ENCODE data around the gene CDK5RAP3.

CDK5RAP3 gene

DNA sequence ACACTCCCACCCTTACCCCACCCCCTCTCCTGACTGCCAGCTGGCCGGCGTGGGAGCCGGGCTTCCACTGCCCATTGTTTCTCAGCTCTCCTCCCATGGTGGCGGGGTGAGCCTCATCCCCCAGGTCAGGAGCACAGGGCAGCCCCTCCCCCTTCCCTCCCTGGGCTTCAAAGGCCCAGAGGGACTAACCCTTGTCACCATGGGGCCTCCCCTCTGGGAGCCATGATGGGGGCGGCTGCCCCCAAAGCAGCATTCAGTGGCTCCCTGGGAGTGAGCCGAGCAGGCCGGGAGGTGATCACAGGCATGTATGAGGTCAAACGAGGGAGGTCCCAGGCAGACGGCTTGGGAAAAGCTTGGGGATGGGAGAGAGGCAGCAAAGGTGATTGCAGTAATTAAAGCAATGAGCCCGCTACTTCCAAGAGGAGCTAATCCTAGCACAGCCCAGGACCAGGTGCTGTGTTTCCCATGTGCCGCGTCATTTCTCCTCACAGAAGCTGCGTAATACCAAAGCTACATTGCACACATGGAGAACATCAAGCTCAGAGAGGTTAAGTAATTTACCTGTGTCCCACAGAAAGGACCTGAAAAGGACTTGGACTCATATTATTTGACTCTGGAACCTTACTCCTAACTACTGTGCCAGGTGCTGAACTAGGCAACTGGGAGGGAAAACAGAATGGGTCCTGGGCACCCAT, 24.5 kb downstream of the CDK5RAP3 start:
- Histone ChIP-seq H4K20me1 (ENCODE audit: insufficient read depth) (no peaks in the 10 kb centered on the region), H3K4me1 (ENCODE audit: low read depth, poor library complexity, severe bottlenecking) (peaks cover 9% of the 10 kb centered on the region), H3K27ac (no peak overlapping the region), H3K4me2 (no peak overlapping the region), H3K9ac (no peak overlapping the region), H3K4me3 (IDR thresholded peaks at IDR 0.05; ENCODE audit: insufficient read depth, low read depth, low read length) (no peak overlapping the region), H3K36me3 (ENCODE audit: insufficient read depth) (no peaks in the 10 kb centered on the region), H3K27me3 (ENCODE audit: insufficient read depth, low read depth) (no peaks in the 10 kb centered on the region), H3K79me2 (ENCODE audit: insufficient read depth, low read depth) (no peaks in the 10 kb centered on the region), H2AFZ (ENCODE audit: low read depth) (no peak overlapping the region)
- TF ChIP-seq, protein P1, sequence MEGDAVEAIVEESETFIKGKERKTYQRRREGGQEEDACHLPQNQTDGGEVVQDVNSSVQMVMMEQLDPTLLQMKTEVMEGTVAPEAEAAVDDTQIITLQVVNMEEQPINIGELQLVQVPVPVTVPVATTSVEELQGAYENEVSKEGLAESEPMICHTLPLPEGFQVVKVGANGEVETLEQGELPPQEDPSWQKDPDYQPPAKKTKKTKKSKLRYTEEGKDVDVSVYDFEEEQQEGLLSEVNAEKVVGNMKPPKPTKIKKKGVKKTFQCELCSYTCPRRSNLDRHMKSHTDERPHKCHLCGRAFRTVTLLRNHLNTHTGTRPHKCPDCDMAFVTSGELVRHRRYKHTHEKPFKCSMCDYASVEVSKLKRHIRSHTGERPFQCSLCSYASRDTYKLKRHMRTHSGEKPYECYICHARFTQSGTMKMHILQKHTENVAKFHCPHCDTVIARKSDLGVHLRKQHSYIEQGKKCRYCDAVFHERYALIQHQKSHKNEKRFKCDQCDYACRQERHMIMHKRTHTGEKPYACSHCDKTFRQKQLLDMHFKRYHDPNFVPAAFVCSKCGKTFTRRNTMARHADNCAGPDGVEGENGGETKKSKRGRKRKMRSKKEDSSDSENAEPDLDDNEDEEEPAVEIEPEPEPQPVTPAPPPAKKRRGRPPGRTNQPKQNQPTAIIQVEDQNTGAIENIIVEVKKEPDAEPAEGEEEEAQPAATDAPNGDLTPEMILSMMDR (conservative IDR thresholded peaks at IDR 0.05; ENCODE audit: low read depth, low read length): no peak

DNA sequence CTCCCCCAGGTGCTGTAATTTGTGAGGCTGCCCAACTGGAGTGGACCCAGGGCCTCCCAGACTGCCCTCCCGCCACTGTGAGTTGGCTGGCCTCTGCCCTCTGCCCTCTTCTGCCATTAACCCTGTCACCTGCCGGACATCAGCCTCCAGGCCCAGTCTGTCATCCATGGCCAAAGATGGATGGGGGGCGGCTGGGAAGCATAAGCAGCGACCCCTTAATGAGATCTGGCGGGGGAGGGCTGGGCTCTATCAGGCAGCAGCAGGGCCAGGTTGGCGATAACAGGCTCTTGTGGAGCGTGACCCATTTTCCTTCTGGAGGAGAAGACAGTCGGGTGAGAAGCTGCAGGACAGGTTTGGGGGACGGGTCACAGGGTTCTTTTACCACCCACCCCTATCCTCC, 25.3 kb downstream of the CDK5RAP3 start:
- H3K4me3 ChIP-seq (IDR thresholded peaks at IDR 0.05; ENCODE audit: insufficient read depth, low read depth, low read length): no peak overlapping the region
- no peak overlapping the region for H3K4me2 ChIP-seq
- TF ChIP-seq, protein P1 (conservative IDR thresholded peaks at IDR 0.05; ENCODE audit: low read depth, low read length): no peak
- no peak overlapping the region for H2AFZ ChIP-seq (ENCODE audit: low read depth)
- H3K36me3 ChIP-seq (ENCODE audit: insufficient read depth): no peaks in the 10 kb centered on the region
- no peaks in the 10 kb centered on the region for H4K20me1 ChIP-seq (ENCODE audit: insufficient read depth)
- H3K79me2 ChIP-seq (ENCODE audit: insufficient read depth, low read depth): no peaks in the 10 kb centered on the region
- H3K9ac ChIP-seq: no peak overlapping the region
- peaks cover 1% of the 10 kb centered on the region for H3K4me1 ChIP-seq (ENCODE audit: low read depth, poor library complexity, severe bottlenecking)
- H3K27me3 ChIP-seq (ENCODE audit: insufficient read depth, low read depth): no peaks in the 10 kb centered on the region
- H3K27ac ChIP-seq: no peak overlapping the region

DNA sequence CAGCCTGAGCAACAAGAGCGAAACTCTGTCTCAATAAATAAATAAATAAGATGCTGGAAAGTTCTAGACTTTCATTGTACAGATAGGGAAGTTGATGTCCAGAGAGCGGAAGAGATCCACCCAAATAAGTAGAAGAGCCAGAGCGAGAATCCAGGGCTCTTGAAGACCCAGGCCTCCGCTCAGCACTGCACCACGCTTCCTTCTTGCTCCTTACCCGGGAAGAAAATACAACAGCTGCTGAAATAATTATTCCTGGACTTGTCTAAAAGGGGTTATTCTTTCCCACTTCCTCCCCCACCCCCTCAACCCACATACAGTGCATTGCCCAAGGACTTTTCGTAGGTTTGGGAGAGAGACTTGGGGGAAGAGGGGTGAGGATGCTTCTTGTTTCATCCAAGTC, 26.7 kb downstream of the CDK5RAP3 start:
- no peak overlapping the region for H3K9ac ChIP-seq
- H2AFZ ChIP-seq (ENCODE audit: low read depth): no peak overlapping the region
- H3K36me3 ChIP-seq (ENCODE audit: insufficient read depth): no peaks in the 10 kb centered on the region
- no peak overlapping the region for H3K4me3 ChIP-seq (IDR thresholded peaks at IDR 0.05; ENCODE audit: insufficient read depth, low read depth, low read length)
- no peaks in the 10 kb centered on the region for H3K27me3 ChIP-seq (ENCODE audit: insufficient read depth, low read depth)
- no peaks in the 10 kb centered on the region for H4K20me1 ChIP-seq (ENCODE audit: insufficient read depth)
- no peak overlapping the region for H3K4me2 ChIP-seq
- no peaks in the 10 kb centered on the region for H3K79me2 ChIP-seq (ENCODE audit: insufficient read depth, low read depth)
- H3K27ac ChIP-seq: no peak overlapping the region
- TF ChIP-seq, protein P1 (conservative IDR thresholded peaks at IDR 0.05; ENCODE audit: low read depth, low read length): no peak
- peaks cover 4% of the 10 kb centered on the region for H3K4me1 ChIP-seq (ENCODE audit: low read depth, poor library complexity, severe bottlenecking)

DNA sequence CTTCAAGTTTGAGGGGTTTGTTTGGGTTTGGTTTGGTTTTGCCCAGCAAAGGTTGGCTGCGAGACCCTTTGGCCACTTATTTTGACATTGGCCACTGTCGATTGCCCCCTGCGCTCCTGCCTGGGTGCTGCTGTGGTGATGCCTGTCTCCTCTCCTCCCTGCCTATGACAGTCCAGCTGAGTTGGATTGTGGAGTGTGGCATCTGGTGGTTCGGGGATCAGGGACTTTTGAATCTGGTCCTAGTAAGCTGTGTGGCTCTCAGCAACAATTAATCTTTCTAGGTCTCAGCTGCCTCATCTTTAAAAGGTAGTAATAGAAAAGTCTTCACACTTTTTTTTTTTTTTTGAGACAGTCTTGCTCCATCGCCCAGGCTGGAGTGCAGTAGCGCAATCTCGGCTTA, 27.1 kb downstream of the CDK5RAP3 start:
- Histone ChIP-seq H2AFZ (ENCODE audit: low read depth) (no peak overlapping the region), H3K4me2 (no peak overlapping the region), H3K9ac (no peak overlapping the region), H4K20me1 (ENCODE audit: insufficient read depth) (no peaks in the 10 kb centered on the region), H3K27ac (no peak overlapping the region), H3K36me3 (ENCODE audit: insufficient read depth) (no peaks in the 10 kb centered on the region), H3K79me2 (ENCODE audit: insufficient read depth, low read depth) (no peaks in the 10 kb centered on the region), H3K4me1 (ENCODE audit: low read depth, poor library complexity, severe bottlenecking) (peaks cover 8% of the 10 kb centered on the region), H3K27me3 (ENCODE audit: insufficient read depth, low read depth) (no peaks in the 10 kb centered on the region), H3K4me3 (IDR thresholded peaks at IDR 0.05; ENCODE audit: insufficient read depth, low read depth, low read length) (no peak overlapping the region)
- TF ChIP-seq, protein P1 (conservative IDR thresholded peaks at IDR 0.05; ENCODE audit: low read depth, low read length): no peak

Data from KMS-11 (cell line).